HUES64 (cell line): ENCODE results near the gene CAAP1.
"Not testable (repeated sequence)": the region's sequence is repeated elsewhere in the genome, so short reads cannot be mapped to it uniquely, and the experiment has no call there.

Experiments used
- H3K27ac ChIP-seq: 2 replicates; pipeline ENCODE4 v1.7.0; 2013; ENCODE audit warnings: low read depth, low read length, inconsistent platforms
- H3K27me3 ChIP-seq: 2 replicates; pipeline ENCODE4 v1.6.1; 2013; ENCODE audit warnings: mild to moderate bottlenecking, low read length; ENCODE audit not compliant: insufficient read depth
- H3K36me3 ChIP-seq: 2 replicates; pipeline ENCODE4 v1.6.1; 2013; ENCODE audit warnings: mild to moderate bottlenecking, low read length; ENCODE audit not compliant: insufficient read depth
- H3K4me1 ChIP-seq: 2 replicates; pipeline ENCODE4 v1.6.1; 2013; ENCODE audit warnings: mild to moderate bottlenecking, low read length, moderate library complexity; ENCODE audit not compliant: insufficient read depth
- H3K4me3 ChIP-seq: 2 replicates; pipeline ENCODE4 v1.5.1; 2013; ENCODE audit warnings: mild to moderate bottlenecking, low read length, moderate library complexity
- H3K9ac ChIP-seq: 2 replicates; pipeline ENCODE4 v1.6.1; 2013; ENCODE audit warnings: mild to moderate bottlenecking, low read depth, low read length
- H3K9me3 ChIP-seq: 2 replicates; pipeline ENCODE4 v1.6.1; 2013; ENCODE audit warnings: low read depth, low read length; ENCODE audit not compliant: insufficient read depth
- WGBS: fragments of 150-250, 120-280 bp; methylation state at CpG from one replicate; pipeline ENCODE4 v1.1.7; 2013; ENCODE audit warnings: missing lambda C conversion rate; 5-methylcytosine and 5-hydroxymethylcytosine counted together

The CAAP1 gene

DNA sequence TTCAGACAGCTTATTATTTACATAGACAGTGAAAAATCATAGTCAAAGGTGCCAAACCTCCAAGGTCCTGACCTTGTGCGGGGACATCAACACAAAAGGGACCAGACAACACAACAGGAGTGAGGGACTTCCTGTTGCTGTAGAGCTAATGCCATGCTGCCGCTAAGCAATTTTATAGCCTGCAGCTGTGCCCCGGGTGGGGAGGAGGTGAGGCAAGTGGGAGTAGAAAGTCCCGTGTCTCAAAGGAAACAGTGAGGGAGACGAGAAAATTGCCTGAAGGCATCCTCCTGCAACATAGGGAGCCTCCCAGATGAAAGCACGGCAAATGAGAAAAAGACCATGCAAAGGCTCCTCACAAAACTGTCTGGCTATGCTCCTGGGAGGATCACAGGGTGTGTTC, 58.8 kb downstream of the CAAP1 start:
- H3K9ac ChIP-seq, result no peak overlapping the region
- H3K27ac ChIP-seq, result no peak overlapping the region
- no peaks in the 10 kb centered on the region for H3K9me3 ChIP-seq
- H3K27me3 ChIP-seq, result no peaks in the 10 kb centered on the region
- 0 out of 2 replicates have a peak, but pooled peaks cover 8% of the 10 kb centered on the region for H3K36me3 ChIP-seq
- 71% methylated on average over 6 of the region's 6 CpGs for WGBS
- no peak overlapping the region for H3K4me3 ChIP-seq
- H3K4me1 ChIP-seq, result peaks cover 6% of the 10 kb centered on the region

DNA sequence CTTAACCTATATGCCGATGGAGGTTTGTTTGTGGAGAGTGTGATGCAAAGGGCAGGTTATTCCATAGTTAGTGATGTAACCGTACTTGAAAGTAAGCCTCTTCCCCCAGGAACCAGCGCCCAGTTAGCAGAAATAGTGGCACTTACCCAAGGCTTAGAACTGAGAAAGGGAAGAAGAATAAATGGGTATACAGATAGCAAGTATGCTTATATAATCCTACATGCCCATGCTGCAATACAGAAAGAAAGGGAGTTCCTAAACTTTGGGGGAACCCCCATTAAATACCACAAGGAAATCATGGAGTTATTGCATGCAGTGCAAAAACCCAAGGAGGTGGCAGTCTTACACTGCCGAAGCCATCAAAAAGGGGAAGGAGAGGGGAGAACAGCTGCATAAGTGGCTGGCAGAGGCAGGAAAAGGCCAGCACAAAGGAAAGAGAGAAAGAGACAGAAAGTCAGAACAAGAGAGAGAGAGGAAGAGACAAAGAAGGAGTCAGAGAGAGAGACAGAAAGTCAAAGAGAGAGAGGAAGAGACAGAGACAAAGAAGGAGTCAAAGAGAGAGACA, 64.1 kb downstream of the CAAP1 start:
- not testable (repeated sequence) for H3K9me3 ChIP-seq, H3K27me3 ChIP-seq, H3K36me3 ChIP-seq, H3K9ac ChIP-seq, H3K27ac ChIP-seq, H3K4me3 ChIP-seq, H3K4me1 ChIP-seq
- 93% methylated on average over 3 of the region's 4 CpGs for WGBS

DNA sequence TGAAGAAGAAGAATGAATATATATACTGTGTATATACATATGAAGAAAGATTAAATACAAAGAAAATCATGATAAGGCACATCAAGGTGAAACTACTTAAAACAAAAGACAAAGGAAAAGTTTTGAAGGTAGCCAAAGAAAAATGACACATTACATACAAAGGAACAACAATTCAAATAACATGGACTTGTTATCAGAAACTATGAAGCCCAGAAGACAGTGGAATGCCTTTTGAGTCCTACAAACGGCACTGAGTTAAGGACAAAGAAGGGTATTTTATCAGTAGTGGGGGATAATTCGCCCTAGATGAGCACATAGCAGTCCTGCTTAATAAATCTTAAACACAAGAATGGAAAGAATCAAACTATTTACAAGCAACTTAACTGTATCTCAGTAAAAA, 77.8 kb downstream of the CAAP1 start:
- H3K9me3 ChIP-seq, result no peaks in the 10 kb centered on the region
- H3K4me1 ChIP-seq, result no peaks in the 10 kb centered on the region
- no peak overlapping the region for H3K9ac ChIP-seq
- H3K36me3 ChIP-seq, result no peaks in the 10 kb centered on the region
- H3K27ac ChIP-seq, result no peak overlapping the region
- H3K4me3 ChIP-seq, result no peak overlapping the region
- WGBS, result 100% methylated on average over 1 of the region's 2 CpGs
- no peaks in the 10 kb centered on the region for H3K27me3 ChIP-seq

DNA sequence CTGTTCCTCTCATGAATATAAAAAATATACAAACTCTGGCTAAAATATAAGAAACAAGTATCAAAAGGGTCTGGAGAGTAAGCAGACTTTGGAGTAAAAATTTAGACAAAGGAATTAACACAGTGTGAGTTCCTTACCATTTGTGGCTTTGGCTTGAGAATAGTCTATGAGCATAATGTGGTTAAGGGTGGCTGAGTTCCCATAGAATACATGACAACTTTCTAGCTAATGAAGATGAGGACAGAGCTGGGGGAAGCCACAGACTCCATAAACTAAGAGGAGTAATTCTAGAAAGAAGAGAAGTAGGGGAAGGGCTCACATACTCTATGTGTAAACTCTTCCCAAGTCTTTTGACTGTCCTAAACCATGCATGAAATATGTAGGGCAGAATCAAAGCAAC, 79.4 kb downstream of the CAAP1 start:
- Histone ChIP-seq H3K9me3 (no peaks in the 10 kb centered on the region), H3K4me3 (no peak overlapping the region), H3K27ac (no peak overlapping the region), H3K4me1 (no peaks in the 10 kb centered on the region), H3K9ac (no peak overlapping the region), H3K27me3 (no peaks in the 10 kb centered on the region), H3K36me3 (no peaks in the 10 kb centered on the region)

DNA sequence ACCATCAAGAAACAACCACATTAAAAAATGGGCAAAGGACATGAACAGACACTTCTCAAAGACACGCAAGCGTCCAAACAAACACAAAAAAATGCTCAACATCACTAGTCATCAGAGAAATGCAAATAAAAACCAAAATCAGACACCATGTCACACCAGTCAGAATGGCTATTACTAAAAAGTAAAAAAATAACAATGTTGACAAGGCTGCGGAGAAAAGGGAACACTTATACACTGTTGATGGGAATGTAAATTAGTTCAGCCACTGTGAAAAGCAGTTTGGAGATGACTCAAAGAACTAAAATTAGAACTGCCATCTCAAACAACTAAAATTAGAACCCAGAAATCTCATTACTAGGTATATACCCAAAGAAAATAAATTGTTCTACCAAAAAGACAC, 80.4 kb downstream of the CAAP1 start:
- Histone ChIP-seq H3K27me3 (no peaks in the 10 kb centered on the region), H3K36me3 (no peaks in the 10 kb centered on the region), H3K4me3 (no peak overlapping the region), H3K9ac (no peak overlapping the region), H3K4me1 (no peaks in the 10 kb centered on the region), H3K27ac (no peak overlapping the region), H3K9me3 (no peaks in the 10 kb centered on the region)
- WGBS, result 96% methylated on average over 2 of the region's 3 CpGs

DNA sequence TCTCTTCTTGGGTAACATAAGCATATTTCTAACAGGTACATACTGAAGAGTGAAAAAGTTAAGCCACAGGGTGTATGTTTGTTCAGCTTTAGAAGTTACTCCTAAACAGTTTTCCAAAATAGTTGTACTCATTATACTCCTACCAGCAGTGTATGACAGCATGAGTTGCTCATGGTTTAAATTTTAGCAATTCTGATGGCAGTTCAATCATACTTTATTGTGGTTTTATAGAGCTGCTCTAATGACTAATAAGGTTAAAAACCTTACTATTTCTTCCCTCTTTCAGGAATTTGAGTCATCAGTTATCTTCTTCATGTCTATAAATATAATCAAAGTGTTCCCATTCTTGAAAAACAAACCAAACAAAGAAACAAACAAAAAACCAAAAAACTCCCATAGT, 81.5 kb downstream of the CAAP1 start:
- Histone ChIP-seq H3K27me3 (no peaks in the 10 kb centered on the region), H3K4me1 (no peaks in the 10 kb centered on the region), H3K9me3 (no peaks in the 10 kb centered on the region), H3K27ac (no peak overlapping the region), H3K4me3 (no peak overlapping the region), H3K36me3 (no peaks in the 10 kb centered on the region), H3K9ac (no peak overlapping the region)

DNA sequence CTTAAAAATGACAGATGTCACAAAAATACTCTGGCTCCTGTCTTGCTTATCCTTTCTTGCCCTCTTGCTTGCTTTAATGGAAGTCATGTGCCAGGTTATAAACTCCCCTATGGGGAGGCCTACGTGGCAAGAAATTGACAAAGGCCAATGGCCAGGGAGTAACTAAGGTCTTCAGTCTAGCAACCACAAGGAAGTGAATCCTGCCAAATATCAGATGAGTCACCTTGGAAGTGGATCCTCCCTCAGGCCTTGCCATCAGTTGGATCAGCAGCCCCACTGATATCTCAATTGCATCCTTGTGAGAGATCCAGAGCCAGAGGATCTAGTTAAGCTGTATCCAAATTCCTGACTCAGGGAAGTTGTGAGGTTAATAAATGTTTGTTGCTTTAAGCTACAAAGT, 82.8 kb downstream of the CAAP1 start:
- no peaks in the 10 kb centered on the region for H3K36me3 ChIP-seq
- 90% methylated on average over 1 of the region's 1 CpG for whole genome bisulfite sequencing
- no peaks in the 10 kb centered on the region for H3K4me1 ChIP-seq
- H3K27ac ChIP-seq, result no peak overlapping the region
- no peak overlapping the region for H3K4me3 ChIP-seq
- no peak overlapping the region for H3K9ac ChIP-seq
- H3K9me3 ChIP-seq, result no peaks in the 10 kb centered on the region
- H3K27me3 ChIP-seq, result no peaks in the 10 kb centered on the region

DNA sequence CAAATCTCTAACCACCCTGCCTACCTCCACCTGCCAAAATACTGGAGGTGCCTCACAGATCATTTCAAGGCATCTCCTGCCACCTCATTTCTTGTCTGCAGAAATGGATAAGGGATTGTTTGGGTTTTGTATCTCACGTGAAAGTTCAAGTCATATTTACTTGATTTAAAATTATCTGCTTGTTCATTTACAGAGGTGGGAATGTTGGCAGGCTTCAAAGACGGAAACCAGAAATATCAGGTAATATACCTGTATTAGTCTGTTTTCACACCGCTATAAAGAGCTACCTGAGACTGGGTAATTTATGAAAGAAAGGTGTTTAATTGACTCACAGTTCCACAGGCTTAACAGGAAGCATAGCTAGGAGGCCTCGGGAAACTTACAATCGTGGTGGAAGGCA, 85.4 kb downstream of the CAAP1 start:
- no peaks in the 10 kb centered on the region for H3K9me3 ChIP-seq
- H3K9ac ChIP-seq, result no peak overlapping the region
- WGBS, result 87% methylated on average over 4 of the region's 5 CpGs

DNA sequence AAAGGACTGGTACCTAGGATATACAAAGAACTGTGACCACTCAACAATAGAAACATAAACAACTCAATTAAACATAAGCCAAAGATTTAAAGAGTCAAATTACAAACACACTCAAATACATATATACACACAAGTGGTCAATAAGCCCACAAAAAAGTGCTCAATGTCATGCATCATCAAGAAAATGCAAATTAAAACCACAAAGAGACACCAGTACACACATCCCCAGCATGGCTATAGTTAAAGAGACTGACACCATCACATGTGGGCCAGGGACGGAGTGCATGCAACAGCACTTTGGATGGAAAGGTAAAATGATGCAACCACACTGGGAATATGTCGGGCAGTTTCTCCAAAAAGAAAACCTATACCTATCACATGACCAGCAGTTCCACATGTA, 89.7 kb downstream of the CAAP1 start:
- Histone ChIP-seq H3K27me3 (no peaks in the 10 kb centered on the region), H3K9ac (no peak overlapping the region), H3K9me3 (no peaks in the 10 kb centered on the region), H3K4me1 (peaks cover 9% of the 10 kb centered on the region), H3K4me3 (no peak overlapping the region), H3K27ac (no peak overlapping the region), H3K36me3 (no peaks in the 10 kb centered on the region)
- WGBS, result 96% methylated on average over 2 of the region's 2 CpGs

More for the DNA sequence above, 85.4 kb downstream of the CAAP1 start:
- no peaks in the 10 kb centered on the region for H3K27me3 ChIP-seq
- no peak overlapping the region for H3K27ac ChIP-seq
- H3K36me3 ChIP-seq, result no peaks in the 10 kb centered on the region
- H3K4me3 ChIP-seq, result no peak overlapping the region
- no peaks in the 10 kb centered on the region for H3K4me1 ChIP-seq

DNA sequence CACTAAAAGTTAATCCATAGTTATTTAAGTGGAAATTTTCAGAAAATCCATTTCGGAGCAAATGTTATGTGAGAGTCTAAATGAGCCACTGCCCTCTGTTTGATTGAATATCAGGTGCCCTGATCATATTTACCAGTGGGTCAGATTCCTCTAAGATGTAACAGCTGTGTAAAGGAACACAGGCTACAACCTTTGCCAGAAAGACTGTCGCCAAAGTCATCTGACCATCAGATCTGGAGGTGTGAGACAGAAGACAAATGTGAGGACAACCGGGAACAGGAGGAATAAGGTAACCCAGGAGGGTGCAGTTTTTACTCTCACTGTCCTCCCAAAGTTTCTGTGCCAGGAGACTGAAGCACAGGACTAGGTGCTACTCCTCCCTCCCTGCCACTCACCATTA, 90.8 kb downstream of the CAAP1 start:
- peaks cover 9% of the 10 kb centered on the region for H3K4me1 ChIP-seq
- WGBS, result 91% methylated on average over 3 of the region's 3 CpGs
- no peak overlapping the region for H3K9ac ChIP-seq
- no peaks in the 10 kb centered on the region for H3K9me3 ChIP-seq
- H3K27ac ChIP-seq, result no peak overlapping the region
- H3K36me3 ChIP-seq, result no peaks in the 10 kb centered on the region
- H3K27me3 ChIP-seq, result no peaks in the 10 kb centered on the region
- H3K4me3 ChIP-seq, result no peak overlapping the region

DNA sequence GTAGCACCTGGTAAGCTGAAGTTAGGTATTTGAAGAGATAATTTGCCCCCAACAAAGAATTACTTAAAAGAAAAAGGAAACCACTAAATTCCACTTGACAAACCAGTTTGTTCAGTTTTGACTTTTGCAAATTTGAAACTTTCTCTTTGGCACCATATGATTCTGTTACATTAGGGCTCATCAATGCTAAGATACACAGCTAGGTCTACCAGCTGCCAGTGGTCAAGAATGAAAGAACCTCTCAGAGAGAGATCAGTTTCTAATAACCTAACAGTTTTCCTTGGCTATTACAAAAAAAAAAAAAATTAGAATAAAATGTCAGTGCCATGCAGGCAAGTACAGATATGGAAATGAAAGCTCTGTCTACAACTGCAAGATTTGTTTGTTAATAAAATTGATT, 92.3 kb downstream of the CAAP1 start:
- Histone ChIP-seq H3K27ac (no peak overlapping the region), H3K36me3 (no peaks in the 10 kb centered on the region), H3K9me3 (no peaks in the 10 kb centered on the region), H3K4me1 (peaks cover 9% of the 10 kb centered on the region), H3K9ac (no peak overlapping the region), H3K4me3 (no peak overlapping the region), H3K27me3 (no peaks in the 10 kb centered on the region)

DNA sequence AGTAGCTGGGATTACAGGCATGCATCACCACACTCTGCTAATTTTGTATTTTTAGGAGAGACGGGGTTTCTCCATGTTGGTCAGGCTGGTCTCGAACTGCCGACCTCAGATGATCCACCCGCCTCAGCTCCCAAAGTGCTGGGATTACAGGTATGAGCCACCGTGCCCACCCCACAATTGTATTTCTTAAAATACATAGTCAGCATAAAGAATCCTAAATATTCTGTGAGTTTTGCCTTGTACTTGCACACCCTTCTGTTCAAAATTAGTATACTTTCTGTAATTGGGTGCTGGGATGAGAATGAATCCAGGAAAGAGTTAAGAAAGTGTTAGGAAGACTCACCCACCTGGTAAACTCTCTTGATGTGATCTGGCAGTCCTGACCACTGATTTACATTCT, 101.3 kb downstream of the CAAP1 start:
- Histone ChIP-seq H3K9ac (no peak overlapping the region), H3K4me3 (no peak overlapping the region), H3K27ac (no peak overlapping the region), H3K9me3 (no peaks in the 10 kb centered on the region), H3K4me1 (peaks cover 19% of the 10 kb centered on the region), H3K27me3 (no peaks in the 10 kb centered on the region), H3K36me3 (no peaks in the 10 kb centered on the region)
- 98% methylated on average over 5 of the region's 5 CpGs for WGBS
